MCF 10A (cell line): ENCODE data around the gene SLC35G6. TPM values are rescaled to one million over a fixed set of nuclear protein-coding genes. Genes with fewer than 3 reads are reported as not detected.

Experiments
- BruUV-seq: library from RNA; stranded (reverse); fragments of 400-500 nt; replicated peaks from 2 replicates; lab custom pipeline; 2021; lab: Mats Ljungman, UMichigan
- CTCF ChIA-PET: fragments of 300-600 bp; sonication (Branson Sonifier 250); formaldehyde crosslinking; extraction: SDS; loops from one replicate; lab custom pipeline; 2021; ENCODE audit warnings: antibody characterized with exemption, inconsistent platforms; lab: Yijun Ruan, JAX
- POLR2A ChIA-PET: fragments of 300-600, 350-650 bp; sonication (Branson Sonifier 250); formaldehyde crosslinking; extraction: SDS; loops from one replicate; lab custom pipeline; 2020; ENCODE audit warnings: antibody characterized with exemption, inconsistent platforms; lab: Yijun Ruan, JAX
- DNase-seq: peaks from one replicate; pipeline ENCODE4 v3.0.0-alpha.2; 2018; ENCODE audit not compliant: unreplicated experiment
- H3K27ac Mint-ChIP-seq: one replicate; pipeline ENCODE4 v1.8.0; 2022; ENCODE audit warnings: mild to moderate bottlenecking, low read depth, mixed read lengths; ENCODE audit not compliant: unreplicated experiment
- H3K27me3 Mint-ChIP-seq: one replicate; pipeline ENCODE4 v1.8.0; 2022; ENCODE audit warnings: mixed read lengths; ENCODE audit not compliant: insufficient read depth, unreplicated experiment
- H3K36me3 Mint-ChIP-seq: one replicate; pipeline ENCODE4 v1.8.0; 2022; ENCODE audit warnings: mild to moderate bottlenecking, moderate library complexity, mixed read lengths; ENCODE audit not compliant: insufficient read depth, unreplicated experiment
- H3K4me1 Mint-ChIP-seq: one replicate; pipeline ENCODE4 v1.8.0; 2022; ENCODE audit warnings: mixed read lengths; ENCODE audit not compliant: insufficient read depth, unreplicated experiment
- H3K4me3 Mint-ChIP-seq: one replicate; pipeline ENCODE4 v1.8.0; 2022; ENCODE audit warnings: mild to moderate bottlenecking, moderate library complexity, mixed read lengths; ENCODE audit not compliant: unreplicated experiment
- H3K9me3 Mint-ChIP-seq: one replicate; pipeline ENCODE4 v1.8.0; 2022; ENCODE audit warnings: mixed read lengths; ENCODE audit not compliant: unreplicated experiment
- CTCF ChIP-seq: fragments of 200-600 bp; IDR thresholded peaks from one replicate; pipeline ENCODE4 v1.8.0; 2022; ENCODE audit warnings: antibody characterized with exemption, mild to moderate bottlenecking; ENCODE audit not compliant: unreplicated experiment
- intact Hi-C: fragments of 100-400 bp; cut with micrococcal nuclease; formaldehyde crosslinking; loops from 2 replicates; pipeline ENCODE4 v1.14.1; 2022
- total RNA-seq: library from RNA; stranded (reverse); gene quantifications from 2 replicates; pipeline ENCODE4 v1.2.3, GENCODE V29; 2022

The SLC35G6 gene
- total RNA-seq, 1 experiment from 2014 or later, result not detected

- Mint-ChIP-seq H3K27ac (peak overlapping the region; percentile 76), H3K9me3 (no peaks in the 10 kb centered on the region), H3K4me1 (peaks cover 35% of the 10 kb centered on the region), H3K36me3 (peaks cover 25% of the 10 kb centered on the region), H3K4me3 (peak overlapping the region; percentile 20), H3K27me3 (no peaks in the 10 kb centered on the region)
- TF ChIP-seq CTCF, result no peak
- DNase-seq, result no peak
- ChIA-PET POLR2A (interaction anchor here (0.6 to 6.9 kb wide), 16 partner anchors 9 to 210 kb away, joined by 3 to 115 read pairs (median 8); partner anchors contain the start of genes CHRNB1, FGF11, MPDU1 and POLR2A), CTCF (interaction anchor here (0.6 to 3.2 kb wide), 11 partner anchors 9 to 212 kb away, joined by 3 to 21 read pairs (median 3); partner anchors contain the start of genes TMEM95 and TP53)
- BruUV-seq, result no TSS peak
- intact Hi-C loops, result no loop called here
Observed at GRCh38 chr17:7475764-7476422, 5.4 kb upstream of the SLC35G6 start.

DNA sequence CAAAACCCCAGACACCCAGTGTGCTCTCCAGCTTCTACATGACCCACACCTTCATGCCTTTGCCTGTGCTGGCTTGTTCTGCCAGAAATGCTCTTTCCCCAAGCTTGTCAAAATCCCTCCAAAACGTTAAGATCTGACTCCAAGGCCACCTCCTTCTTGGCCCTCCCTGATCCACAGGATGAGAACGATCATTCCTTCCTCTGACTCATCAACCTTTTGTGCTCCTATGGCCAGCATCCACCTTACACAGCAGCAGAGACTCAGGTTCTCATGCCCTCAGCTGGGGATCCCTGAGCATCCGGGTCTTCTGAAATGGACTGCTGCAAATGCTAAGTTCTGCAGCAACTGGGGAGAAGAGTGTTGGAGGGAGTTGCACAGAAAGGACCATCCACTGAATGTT, 4.8 kb upstream of the SLC35G6 start:
- no TSS peak for BruUV-seq
- Mint-ChIP-seq H3K27me3 (no peaks in the 10 kb centered on the region), H3K4me1 (peaks cover 35% of the 10 kb centered on the region), H3K36me3 (peaks cover 25% of the 10 kb centered on the region), H3K9me3 (no peaks in the 10 kb centered on the region), H3K4me3 (peak overlapping the region; percentile 20), H3K27ac (peak overlapping the region; percentile 76)
- peak; percentile 82 for DNase-seq
- TF ChIP-seq CTCF, result no peak
- intact Hi-C loops, result no loop called here
- POLR2A ChIA-PET, result interaction anchor here (0.7 to 6.9 kb wide), 16 partner anchors 9 to 679 kb away, joined by 3 to 115 read pairs (median 8); partner anchors contain the start of genes CHRNB1, FGF11, MPDU1 and POLR2A
- CTCF ChIA-PET, result interaction anchor here (0.5 to 3.2 kb wide), 11 partner anchors 9 to 641 kb away, joined by 3 to 21 read pairs (median 3); partner anchors contain the start of genes TMEM95 and TP53

DNA sequence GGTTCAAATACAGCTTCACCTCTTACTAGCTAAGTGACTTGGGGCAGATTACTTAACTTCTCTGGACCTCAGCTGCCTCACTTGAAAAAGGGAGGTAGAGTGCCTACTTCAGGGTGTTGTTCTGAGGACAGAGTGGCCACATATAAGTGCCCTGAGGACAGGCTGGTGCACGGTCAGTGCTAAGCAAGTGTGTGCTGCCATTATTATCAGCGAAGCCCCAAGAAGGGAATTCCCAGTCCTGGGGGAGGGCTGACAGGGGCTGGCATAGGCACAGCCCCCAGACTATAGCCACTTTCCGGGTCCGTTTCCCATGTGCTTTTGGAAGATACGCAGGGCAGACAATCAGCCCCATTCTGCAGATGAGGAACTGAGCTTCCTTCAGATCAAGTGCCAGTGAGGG, 4.3 kb upstream of the SLC35G6 start:
- no peaks in the 10 kb centered on the region for H3K27me3 Mint-ChIP-seq
- POLR2A ChIA-PET, result interaction anchor here (0.7 to 6.9 kb wide), 14 partner anchors 8 to 679 kb away, joined by 3 to 115 read pairs (median 8); partner anchors contain the start of genes CHRNB1, FGF11, MPDU1 and POLR2A
- intact Hi-C loops, result no loop called here
- H3K36me3 Mint-ChIP-seq, result peaks cover 25% of the 10 kb centered on the region
- TF ChIP-seq CTCF, result no peak
- peak overlapping the region; percentile 20 for H3K4me3 Mint-ChIP-seq
- DNase-seq, result no peak
- H3K4me1 Mint-ChIP-seq, result peaks cover 35% of the 10 kb centered on the region
- no peaks in the 10 kb centered on the region for H3K9me3 Mint-ChIP-seq
- CTCF ChIA-PET, result interaction anchor here (0.5 to 3.2 kb wide), 10 partner anchors 10 to 641 kb away, joined by 3 to 21 read pairs (median 4); partner anchors contain the start of gene TP53
- H3K27ac Mint-ChIP-seq, result peak overlapping the region; percentile 76
- BruUV-seq, result TSS peak; percentile 12
